Effector CD8-positive, alpha-beta T cell (primary cell): Measurements from ENCODE around the gene CEMIP.

Experiments used
- DNase-seq: peaks from one replicate; lab custom pipeline; 2025; lab: John Stamatoyannopoulos, UW

The CEMIP gene

DNA sequence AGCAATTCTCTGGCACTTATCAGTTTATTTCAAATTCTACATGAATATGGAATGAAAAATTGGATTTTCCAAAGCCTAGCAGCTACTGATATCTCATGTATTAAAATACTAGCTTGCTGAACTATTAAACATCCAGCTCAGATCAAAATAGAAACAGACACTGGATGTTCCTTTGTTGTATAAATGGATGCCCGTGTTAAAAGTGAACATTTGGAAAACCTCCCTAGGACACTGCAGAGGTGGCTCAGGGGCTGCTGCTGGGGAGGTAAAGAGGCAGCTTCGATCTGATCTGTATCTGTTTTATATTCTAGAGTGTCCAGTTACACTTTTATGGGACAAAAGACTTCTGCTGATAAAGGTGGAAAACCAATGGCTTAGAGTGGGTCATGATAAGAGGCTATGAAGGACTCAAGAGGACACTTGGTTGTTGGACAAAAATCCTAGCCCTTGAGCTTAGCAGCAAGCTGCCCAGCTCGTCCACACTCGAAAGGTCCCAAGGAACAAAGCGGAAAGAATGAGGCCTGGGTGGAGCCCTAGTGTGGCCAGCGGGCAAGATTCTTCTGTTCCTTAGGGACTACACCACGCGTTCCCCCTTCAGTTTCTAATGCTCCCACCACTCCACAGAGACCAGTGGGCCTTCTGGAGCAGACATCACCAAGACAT lies 200.5 kb downstream of the CEMIP start:
- DNase-seq, result no peak

DNA sequence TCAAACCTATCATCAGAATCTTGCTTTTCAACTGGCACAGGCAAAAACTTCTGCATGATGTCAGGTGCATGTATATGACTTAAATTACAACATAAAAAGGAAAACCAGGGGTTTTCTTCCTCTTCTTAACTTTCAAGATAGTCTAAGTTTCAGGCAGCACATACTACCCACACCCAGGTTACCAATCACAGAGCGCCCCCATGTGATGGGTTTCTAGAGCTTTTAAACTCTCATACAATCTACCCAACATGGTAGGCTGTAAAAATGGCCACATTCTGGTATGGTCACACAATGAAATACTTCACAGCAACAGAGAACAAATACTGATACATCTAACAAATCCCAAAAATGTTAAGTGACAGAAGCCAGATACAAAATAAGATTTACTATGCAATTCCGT lies 203.0 kb downstream of the CEMIP start:
- no peak for DNase-seq

DNA sequence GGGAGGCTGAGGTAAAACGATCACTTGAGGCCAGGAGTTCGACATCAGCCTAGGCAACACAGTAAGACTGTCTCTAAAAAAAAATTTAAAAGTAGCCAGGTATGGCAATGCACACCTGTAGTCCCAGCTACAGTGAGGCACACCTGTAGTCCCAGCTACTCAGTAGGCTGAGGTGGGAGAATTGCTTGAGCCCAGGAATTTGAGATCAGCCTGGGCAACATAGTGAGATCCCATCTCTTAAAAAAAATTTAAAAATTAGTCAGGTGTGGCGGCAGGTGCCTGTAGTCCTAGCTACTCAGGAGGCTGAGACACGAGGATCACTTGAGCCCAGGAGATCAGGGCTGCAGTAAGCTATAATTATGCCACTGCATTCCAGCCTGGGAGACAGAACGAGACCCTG lies 203.7 kb downstream of the CEMIP start:
- no peak for DNase-seq

DNA sequence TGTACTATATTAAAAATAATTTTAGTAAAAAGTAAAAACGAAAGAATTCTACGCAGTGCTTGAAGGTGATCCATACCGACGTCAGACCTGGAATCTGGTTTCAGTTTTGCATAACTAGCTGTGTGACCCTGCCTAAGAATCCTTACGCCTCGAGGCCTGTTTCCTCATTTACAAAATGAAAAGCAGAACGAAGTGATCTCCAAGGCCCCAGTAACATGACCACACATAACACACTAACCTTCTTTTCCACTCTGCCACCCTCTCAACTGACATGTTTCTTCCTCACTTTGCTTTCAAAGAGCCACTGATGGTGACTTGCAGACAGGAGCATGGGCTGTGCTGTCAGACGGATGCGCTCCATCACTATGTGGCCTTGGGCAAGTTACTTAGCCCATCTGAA lies 205.7 kb downstream of the CEMIP start:
- DNase-seq, result no peak

DNA sequence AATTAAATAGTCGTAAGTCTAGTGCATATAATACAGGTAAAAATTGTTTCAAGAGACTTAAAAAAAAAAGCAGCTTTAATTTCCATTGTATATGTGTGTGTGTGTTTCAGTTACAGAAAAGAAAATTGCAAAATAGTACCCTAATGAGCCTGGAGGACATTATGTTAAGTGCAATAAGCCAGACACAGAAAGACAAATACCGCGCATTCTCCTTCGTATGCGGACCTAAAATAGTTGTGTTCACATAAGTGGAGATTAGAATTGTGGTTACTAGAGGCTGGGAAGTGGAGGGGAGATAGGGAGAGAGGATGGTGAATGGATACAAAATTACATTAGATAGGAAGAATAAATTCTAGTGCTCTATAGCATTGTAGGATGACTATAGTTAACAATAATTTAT lies 206.8 kb downstream of the CEMIP start:
- no peak for DNase-seq

DNA sequence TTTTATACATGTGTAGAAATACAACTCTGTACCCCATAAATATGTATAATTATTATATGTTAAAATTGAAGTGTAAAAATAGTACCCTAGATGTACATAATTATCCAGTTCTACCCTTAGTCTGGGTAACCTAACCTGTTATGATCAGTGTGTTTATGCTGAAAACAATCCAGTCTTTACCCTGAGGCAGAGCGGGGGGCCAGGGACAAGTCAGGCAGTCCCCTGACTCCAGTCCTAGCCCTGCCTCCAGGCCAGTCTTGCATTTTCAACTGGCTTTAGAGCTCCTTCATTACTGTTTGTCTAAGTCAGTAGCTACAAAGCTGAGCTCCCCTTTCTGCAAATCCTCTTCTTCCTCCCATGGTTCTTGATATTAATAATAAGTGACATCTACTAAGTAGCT lies 207.3 kb downstream of the CEMIP start:
- DNase-seq, result no peak

GRCh38 chr15:80988148-80988796 lies 209.1 kb downstream of the CEMIP start:
- no peak for DNase-seq

GRCh38 chr15:80989081-80989517 lies 209.9 kb downstream of the CEMIP start:
- no peak for DNase-seq

GRCh38 chr15:80989518-80990478 lies 210.6 kb downstream of the CEMIP start, which contains the start of gene MESD:
Gene MESD (minus strand): TSS chr15:80989819. CDS start chr15:80989791, 28 bp downstream.
- DNase-seq, result peak; percentile 95

DNA sequence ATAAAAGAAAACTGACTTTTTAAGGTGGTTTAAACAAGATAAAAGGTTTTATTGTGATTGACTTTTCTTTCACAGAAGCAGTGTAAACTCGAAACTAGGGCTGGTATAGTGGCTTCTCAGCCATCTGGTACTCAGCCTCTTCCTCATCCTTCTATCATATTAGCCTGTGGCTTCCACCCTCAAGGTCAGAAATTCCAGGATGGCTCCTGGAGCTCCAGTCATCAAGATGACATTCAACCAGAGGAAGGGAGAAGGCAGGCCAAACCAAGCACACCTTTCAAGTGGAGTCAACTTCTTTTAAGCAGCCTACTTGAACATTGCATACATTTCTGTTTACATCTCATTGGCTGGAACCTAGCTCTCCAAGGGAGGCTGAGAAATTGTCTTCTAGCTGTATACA lies 211.8 kb downstream of the CEMIP start:
- no peak for DNase-seq

DNA sequence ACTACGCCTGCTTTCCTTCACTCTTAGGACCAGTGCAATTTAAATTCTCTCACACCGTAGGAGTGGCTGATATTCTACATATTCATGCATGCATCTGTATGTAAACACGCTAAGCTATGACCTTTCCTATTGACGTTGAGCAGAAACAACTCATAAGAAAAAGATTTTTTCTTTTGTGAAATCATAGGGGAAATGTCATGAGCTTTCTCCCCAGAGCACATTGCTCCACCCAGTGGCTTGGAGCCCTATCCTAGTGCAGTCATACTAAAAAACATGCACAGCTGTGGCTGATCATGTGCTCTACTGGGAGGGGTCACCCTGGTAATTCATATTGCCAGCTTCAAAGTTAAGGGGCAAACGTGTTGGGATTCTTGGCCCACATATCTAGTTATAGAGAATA lies 212.3 kb downstream of the CEMIP start:
- DNase-seq, result no peak

DNA sequence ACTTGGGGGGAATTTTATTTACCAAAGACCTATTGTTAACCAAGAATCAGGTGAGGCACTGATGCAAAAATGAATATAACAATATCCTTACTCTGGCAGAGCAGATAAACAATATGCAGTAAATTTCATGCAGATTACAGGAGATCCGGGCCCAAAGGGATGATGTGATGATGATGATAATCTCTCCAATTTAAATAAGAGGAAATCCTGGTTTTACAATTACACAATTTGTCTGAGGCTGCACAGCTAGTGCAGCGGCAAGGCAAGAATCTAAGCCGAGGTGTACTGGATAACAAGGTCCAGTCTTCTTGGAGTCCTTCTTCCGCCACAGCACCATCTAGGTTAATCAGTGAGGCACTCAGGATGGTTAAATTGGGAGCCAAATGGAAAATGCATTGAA lies 212.8 kb downstream of the CEMIP start:
- no peak for DNase-seq

DNA sequence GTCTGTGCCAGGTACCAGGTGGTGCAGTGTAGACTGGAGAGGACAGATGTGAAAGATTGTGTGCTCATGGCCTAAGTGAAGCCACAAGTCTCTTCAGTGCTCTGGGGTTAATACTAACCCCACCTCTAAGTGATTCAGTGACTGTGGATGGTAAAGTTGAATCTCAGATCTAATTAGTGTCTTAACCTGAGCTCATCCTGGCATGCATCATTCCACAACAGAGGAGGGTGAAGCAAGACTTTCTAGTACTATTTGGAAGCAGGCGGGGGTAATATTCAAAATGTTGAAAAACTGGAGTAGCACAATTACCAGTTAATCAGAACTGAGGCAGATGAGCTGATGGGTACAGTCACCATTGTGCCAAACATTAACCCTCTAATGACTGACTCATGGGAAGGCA lies 213.3 kb downstream of the CEMIP start:
- no peak for DNase-seq

DNA sequence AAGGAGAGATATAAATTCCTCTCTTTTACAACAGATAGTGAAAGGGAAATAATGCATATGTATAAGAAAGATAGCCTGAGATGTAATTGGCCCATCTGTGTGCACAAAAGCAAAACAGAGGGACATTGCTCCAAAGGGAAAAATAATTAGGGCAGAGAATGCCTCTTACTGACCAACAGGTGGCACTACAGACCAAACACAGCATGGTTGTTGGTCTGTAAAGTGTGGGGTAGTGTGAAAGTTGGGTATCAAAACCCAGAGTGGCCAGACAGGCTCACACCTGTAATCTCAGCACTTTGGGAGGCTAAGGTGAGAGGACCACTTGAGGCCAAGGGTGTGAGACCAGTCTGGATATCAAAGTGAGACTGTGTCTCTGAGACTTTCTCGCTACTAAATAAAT lies 217.1 kb downstream of the CEMIP start:
- DNase-seq, result no peak

DNA sequence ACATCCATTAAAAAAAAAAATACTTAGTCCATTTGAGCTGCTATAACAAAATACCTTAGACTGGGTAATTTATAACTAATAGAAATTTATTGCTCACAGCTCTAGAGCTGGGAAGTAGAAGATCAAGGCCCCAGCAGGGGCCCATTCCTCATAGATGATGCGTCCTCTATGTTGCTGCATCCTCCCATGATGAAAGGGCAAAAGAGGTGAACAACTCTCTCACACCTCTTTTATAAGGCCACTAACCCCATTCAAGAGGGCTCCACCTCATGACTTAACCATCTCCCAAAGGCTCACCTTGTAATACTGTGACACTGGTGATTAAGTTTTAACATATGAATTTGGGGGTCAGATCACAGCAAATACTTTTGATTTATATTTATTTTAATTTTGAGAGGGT lies 218.5 kb downstream of the CEMIP start:
- DNase-seq, result no peak

- DNase-seq, result no peak
Measured at GRCh38 chr15:80998251-80998650, 219.1 kb downstream of the CEMIP start.

GRCh38 chr15:80999623-81000036 lies 220.5 kb downstream of the CEMIP start:
- peak; percentile 11 for DNase-seq

GRCh38 chr15:81000144-81000623 lies 221.0 kb downstream of the CEMIP start:
- DNase-seq, result no peak

DNA sequence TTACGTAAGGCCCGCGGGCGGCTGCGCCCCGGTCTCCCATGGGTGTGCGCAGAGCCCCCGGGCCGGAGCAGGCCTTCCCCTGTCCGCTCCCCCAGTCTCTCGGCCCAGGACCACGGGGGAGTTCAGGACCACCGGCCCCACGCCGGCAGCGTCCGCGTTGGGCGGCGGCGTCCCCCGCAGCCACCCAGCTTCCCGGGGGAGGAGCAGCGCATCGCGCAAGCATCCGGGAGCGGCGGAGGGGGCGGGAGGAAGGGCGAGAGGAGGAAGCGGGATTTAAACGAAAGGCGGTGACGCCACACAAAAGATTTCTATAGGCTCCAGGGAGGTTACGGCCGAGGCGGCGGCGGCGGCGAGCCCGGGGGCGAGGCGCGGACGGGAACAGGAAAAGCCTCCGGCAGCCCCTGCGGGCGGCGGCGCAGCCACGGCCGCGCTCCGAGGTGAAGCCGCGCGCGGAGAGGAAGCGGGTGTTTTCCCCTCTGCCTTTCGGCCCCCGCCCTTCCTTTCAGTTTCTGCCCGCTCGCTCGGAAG lies 221.5 kb downstream of the CEMIP start, which contains the start of gene TLNRD1:
Gene TLNRD1 (plus strand): TSS at position 300 of the 528 bp plus-strand sequence. CDS start 1,349 bp downstream, outside the sequence.
- peak; percentile 57 for DNase-seq
